Fibroblast of mammary gland (primary cell): ENCODE measurements around the gene LDB2.

Source experiments
- DNase-seq: peaks from one replicate; pipeline ENCODE4 v3.0.0-alpha.2; 2010; ENCODE audit warnings: low read depth
- H3K4me3 ChIP-seq: 2 replicates; pipeline ENCODE4 v1.5.1; 2011; ENCODE audit warnings: low read depth, mild to moderate bottlenecking, low read length, moderate library complexity; ENCODE audit not compliant: control insufficient read depth
- TF ChIP-seq, protein P1 (sequence below): conservative IDR thresholded peaks from 2 replicates; pipeline ENCODE4 v1.5.1; 2011; ENCODE audit warnings: low read depth, low read length, inconsistent platforms; ENCODE audit not compliant: control insufficient read depth, insufficient read depth

LDB2 gene

DNA sequence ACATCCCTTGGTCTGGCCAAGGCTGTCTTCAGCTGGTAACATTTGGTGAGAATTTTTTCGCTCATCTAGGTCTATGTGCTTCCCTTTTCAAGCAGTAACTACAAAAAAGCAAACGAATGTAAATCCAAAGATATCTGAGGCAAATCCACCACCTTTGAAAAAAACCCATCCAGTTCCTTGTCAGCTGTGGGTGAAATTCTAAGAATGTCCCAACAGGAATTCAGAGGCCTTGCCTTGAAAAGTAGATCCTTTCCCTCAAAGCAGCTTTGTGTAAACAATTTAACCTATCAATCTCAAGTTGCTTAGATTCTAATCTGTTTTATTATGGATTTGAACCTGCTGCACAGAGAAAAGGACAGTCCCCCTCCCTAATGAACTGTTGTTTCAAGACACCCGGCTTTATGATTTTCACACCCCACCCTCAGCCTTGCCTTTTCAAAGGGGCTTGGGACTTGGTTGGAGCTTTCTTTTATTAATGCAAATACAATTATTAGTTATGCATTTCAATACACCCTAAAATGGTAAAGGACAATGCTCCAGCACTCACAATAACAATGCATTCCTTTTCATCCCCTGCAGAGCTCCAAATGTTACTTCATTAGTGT, 166.6 kb downstream of the LDB2 start:
- TF ChIP-seq, protein P1, sequence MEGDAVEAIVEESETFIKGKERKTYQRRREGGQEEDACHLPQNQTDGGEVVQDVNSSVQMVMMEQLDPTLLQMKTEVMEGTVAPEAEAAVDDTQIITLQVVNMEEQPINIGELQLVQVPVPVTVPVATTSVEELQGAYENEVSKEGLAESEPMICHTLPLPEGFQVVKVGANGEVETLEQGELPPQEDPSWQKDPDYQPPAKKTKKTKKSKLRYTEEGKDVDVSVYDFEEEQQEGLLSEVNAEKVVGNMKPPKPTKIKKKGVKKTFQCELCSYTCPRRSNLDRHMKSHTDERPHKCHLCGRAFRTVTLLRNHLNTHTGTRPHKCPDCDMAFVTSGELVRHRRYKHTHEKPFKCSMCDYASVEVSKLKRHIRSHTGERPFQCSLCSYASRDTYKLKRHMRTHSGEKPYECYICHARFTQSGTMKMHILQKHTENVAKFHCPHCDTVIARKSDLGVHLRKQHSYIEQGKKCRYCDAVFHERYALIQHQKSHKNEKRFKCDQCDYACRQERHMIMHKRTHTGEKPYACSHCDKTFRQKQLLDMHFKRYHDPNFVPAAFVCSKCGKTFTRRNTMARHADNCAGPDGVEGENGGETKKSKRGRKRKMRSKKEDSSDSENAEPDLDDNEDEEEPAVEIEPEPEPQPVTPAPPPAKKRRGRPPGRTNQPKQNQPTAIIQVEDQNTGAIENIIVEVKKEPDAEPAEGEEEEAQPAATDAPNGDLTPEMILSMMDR: no peak
- no peak overlapping the region for H3K4me3 ChIP-seq
- DNase-seq: no peak

- DNase-seq: no peak
- TF ChIP-seq, protein P1: no peak
- H3K4me3 ChIP-seq: no peak overlapping the region
Measured at GRCh38 chr4:16730522-16731205, 167.8 kb downstream of the LDB2 start.

DNA sequence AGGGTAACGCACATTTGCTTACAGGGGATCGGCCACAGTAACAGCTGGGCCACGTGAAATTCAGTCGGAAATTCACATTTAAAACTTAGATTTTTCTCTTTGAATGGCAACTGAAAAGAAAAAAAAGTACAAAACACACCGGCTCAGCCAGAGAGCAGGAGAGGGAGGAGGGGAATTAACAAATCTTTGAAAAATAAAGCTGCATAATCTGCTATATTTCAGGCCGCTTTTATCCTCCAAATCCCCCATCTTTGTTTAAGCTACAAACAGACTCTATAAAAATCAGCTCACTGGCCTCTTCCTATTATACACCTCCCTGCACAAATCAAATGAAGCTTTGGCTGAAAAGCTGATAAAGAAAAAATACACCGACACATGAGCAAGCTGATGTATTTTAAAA, 169.1 kb downstream of the LDB2 start:
- no peak for DNase-seq
- H3K4me3 ChIP-seq: no peak overlapping the region
- TF ChIP-seq, protein P1: no peak

DNA sequence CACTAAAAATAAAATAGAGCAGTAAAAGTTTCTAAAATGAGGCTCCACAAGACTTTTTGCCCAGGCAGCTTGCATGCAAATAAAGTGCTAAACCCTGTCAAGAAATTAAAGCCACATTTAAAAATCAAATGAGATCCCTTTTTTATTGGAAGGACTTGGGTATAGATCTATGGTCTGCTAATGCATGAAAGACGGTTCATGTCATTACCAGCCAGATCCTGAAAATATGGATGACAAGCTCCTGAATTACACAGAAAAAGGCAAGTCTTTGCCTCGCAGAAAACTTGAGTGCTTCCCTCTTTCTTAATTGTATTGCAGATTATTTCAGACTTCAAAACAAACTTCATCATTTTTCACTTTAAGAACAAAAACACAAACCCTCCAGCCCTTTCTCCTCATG, 169.6 kb downstream of the LDB2 start:
- no peak overlapping the region for H3K4me3 ChIP-seq
- DNase-seq: no peak
- TF ChIP-seq, protein P1: no peak

DNA sequence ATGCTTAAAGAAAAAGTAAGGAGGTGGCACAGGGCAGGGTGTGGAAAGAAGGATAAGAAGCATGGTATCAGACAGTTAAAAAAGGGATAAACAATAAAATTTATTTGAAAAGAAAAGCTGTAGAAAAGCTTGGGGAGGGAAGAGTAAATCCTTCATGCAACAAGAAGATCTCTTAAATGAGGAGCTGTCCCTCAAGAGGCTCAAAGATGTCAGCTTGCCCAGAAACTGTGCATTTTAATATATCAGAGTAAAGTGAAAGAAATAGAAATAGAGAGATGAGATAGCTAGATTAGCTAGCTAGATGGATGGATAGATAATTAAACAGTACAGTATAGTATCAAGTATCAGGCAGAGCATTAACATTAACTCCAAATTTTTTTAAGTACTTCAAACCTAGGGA, 170.3 kb downstream of the LDB2 start:
- H3K4me3 ChIP-seq: no peak overlapping the region
- TF ChIP-seq, protein P1: no peak
- no peak for DNase-seq

GRCh38 chr4:16727218-16727617, 171.2 kb downstream of the LDB2 start:
- no peak overlapping the region for H3K4me3 ChIP-seq
- no peak for DNase-seq
- TF ChIP-seq, protein P1: no peak
